ENCODE data around the gene STX12.
"Not testable (repeated sequence)": the region's sequence is repeated elsewhere in the genome, so short reads cannot be mapped to it uniquely, and the experiment has no call there.

Gene STX12

DNA sequence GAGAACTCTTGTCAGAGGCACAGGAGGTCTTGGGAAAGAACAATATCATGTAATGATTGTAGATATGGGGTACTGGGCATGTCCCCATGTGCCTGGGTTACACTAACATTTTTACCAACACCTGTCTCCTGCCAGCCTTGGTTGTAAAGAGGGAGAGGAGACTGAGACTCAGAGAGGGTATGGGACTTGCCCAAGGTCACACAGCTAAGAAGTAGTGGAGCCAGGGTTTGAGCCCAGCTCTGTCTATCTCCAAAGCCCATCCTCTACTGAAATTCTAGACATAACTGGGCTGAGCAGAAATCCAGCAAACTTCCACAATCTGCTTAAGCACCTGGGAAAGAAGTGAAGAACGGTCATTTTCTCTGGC, 96.7 kb downstream of the STX12 start:
- ChIA-PET POLR2A (no interaction called here), CTCF (interaction anchor here (0.6 to 0.8 kb wide), 2 partner anchors 12 to 14 kb away, joined by 3 read pairs; no protein-coding TSS in a partner anchor)
- TF ChIP-seq, protein P1, sequence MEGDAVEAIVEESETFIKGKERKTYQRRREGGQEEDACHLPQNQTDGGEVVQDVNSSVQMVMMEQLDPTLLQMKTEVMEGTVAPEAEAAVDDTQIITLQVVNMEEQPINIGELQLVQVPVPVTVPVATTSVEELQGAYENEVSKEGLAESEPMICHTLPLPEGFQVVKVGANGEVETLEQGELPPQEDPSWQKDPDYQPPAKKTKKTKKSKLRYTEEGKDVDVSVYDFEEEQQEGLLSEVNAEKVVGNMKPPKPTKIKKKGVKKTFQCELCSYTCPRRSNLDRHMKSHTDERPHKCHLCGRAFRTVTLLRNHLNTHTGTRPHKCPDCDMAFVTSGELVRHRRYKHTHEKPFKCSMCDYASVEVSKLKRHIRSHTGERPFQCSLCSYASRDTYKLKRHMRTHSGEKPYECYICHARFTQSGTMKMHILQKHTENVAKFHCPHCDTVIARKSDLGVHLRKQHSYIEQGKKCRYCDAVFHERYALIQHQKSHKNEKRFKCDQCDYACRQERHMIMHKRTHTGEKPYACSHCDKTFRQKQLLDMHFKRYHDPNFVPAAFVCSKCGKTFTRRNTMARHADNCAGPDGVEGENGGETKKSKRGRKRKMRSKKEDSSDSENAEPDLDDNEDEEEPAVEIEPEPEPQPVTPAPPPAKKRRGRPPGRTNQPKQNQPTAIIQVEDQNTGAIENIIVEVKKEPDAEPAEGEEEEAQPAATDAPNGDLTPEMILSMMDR (IDR thresholded peaks at IDR 0.05; ENCODE audit: control extremely low read depth, extremely low read depth, low read depth, missing control alignments) = no peak
- no peak for DNase-seq (ENCODE audit: extremely low spot score)

DNA sequence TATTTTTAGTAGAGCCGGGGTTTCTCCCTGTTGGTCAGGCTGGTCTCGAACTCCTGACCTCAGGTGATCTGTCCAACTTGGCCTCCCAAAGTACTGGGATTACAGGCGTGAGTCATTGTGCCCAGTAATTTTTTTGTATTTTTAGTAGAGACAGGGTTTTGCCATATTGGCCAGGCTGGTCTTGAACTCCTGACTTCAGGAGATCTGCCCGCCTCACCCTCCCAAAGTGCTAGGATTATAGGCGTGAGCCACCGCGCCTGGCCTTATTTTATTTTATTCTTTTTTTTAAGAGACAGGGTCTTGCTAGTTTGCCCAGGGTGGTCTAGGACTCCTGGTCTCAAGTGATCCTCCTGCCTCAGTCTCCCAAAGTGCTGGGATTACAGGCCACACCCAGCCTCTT, 98.1 kb downstream of the STX12 start:
- DNase-seq (ENCODE audit: extremely low spot score); CTCF ChIA-PET; POLR2A ChIA-PET: not testable (repeated sequence)

DNA sequence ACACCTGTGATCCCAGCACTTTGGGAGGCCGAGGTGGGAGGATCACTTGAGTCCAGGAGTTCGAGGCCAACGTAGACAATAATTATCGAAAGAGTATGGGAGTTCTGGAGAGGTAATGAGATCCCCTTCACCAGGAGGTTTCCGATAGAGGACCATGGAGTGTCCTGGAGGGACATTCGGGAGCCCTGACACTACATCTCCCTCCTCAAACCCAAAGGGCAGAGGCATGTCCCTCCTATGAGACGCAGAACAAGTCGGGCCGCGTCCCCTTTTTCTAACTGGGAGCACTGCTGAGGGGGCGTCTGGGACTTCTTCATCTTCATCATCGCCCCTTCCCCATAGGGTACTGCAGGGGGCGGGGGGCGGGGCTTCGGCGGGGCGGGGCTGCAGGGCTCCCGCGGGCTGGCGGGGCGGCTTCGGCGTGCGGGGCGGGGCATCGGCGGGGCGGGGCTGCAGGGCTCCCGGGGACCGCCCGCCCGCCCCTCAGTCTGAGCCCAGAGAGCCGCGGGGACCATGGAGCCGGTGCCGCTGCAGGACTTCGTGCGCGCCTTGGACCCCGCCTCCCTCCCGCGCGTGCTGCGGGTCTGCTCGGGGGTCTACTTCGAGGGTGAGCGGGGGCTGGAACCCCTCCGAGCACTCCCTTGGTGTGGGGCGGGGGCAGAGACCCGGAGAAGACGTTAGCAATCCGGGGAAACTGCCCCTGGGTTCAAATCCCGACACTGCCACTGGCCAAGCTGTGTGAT, 99.2 kb downstream of the STX12 start, which contains the start of gene THEMIS2:
THEMIS2 (plus strand) TSS at position 486 of the 743 bp plus-strand sequence; CDS start at position 514, 28 bp downstream.
- ChIA-PET POLR2A (interaction anchor here (0.8 kb wide), 1 partner anchor 12 kb away, joined by 7 read pairs; no protein-coding TSS in a partner anchor), CTCF (interaction anchor here (0.8 kb wide), 1 partner anchor 15 kb away, joined by 3 read pairs; no protein-coding TSS in a partner anchor)
- DNase-seq (ENCODE audit: extremely low spot score) = peak; percentile 91
- TF ChIP-seq, protein P1 (IDR thresholded peaks at IDR 0.05; ENCODE audit: control extremely low read depth, extremely low read depth, low read depth, missing control alignments) = no peak

DNA sequence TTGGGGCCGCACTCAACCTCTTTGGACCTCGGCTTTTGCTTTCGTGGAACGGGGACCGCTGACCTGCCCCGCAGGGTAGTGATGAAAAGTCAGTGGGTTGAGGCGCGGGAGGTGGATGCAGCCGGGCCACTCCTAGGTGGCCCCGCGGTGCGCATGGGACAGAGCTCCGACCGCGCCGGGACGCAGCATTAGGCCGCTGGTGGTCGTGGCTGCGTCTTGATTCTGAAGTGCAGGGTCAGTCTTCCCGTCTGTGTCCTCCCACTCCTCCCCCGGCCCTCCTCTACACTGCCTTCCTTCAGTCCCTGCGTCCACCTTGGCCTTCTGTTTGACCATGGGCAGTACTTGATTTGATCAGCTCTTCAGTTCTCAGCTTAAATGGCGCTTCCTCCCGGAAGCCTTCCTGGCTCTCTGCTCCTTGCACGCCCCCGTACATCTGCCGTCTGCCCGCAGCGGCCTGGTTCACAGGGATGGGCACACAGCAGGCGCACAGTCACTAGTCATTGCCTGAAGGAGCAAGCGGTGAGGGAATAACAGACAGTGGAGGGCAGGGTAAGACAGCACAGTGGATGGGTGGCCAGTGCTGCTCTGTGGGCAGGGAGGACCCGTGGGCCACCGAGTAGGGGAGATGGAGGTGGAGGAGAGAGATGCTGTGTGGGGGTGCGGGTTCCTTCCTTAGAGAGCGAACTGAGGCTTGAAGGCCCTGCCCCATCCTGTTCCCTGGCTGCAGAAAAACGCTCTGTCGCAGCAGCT, 100.0 kb downstream of the STX12 start:
- CTCF ChIA-PET = interaction anchor here (0.8 kb wide), 1 partner anchor 15 kb away, joined by 3 read pairs; no protein-coding TSS in a partner anchor
- TF ChIP-seq, protein P1 (IDR thresholded peaks at IDR 0.05; ENCODE audit: control extremely low read depth, extremely low read depth, low read depth, missing control alignments) = no peak

DNA sequence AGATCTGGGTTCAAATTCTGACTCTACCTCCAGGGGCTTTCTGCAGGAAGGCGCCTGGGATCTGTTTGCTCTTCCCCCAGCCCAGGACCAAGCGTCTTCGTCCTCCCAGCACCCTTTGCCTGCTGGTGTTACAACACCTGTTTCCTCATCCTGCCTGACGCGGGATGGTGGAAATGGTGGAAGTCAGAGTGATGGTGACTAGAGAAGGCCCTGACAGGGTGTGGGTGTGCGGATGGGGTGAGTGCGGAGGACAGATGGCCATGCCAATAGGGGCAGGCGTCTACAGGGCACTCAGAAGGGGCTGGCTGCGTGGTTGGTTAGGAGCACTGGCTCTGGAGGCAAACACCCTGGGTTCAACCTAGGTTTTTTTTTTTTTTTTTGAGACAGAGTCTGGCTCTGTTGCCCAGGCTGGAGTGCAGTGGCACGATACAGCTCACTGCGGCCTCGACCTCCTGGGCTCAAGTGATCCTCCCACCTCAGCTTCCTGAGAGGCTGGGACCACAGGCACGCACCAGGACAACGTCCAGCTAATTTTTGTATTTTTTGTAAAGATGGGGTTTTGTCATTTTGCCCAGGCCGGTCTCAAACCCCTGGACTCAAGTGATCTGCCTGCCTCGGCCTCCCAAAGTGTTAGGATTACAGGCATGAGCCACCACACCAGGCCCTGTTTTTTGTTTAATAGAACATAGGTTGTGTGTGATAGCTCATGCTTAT, 100.8 kb downstream of the STX12 start:
- CTCF ChIA-PET = interaction anchor here (1.6 to 1.9 kb wide), 2 partner anchors 9 to 10 kb away, joined by 4 to 5 read pairs; no protein-coding TSS in a partner anchor
- POLR2A ChIA-PET = interaction anchor here (0.5 to 2.1 kb wide), 4 partner anchors 14 to 723 kb away, joined by 4 to 11 read pairs (median 6); no protein-coding TSS in a partner anchor
- no peak for DNase-seq (ENCODE audit: extremely low spot score)
- TF ChIP-seq, protein P1 (IDR thresholded peaks at IDR 0.05; ENCODE audit: control extremely low read depth, extremely low read depth, low read depth, missing control alignments) = no peak

More for the DNA sequence above, 100.0 kb downstream of the STX12 start:
- POLR2A ChIA-PET = interaction anchor here (0.5 to 1.4 kb wide), 4 partner anchors 10 to 206 kb away, joined by 3 to 11 read pairs (median 6); no protein-coding TSS in a partner anchor
- DNase-seq (ENCODE audit: extremely low spot score) = no peak
